Measurements from ENCODE around the gene FOXD3.
A peak's percentile ranks its signal among the peaks of the same experiment; 100 is the strongest.
"Not testable (repeated sequence)": the region's sequence is repeated elsewhere in the genome, so short reads cannot be mapped to it uniquely, and the experiment has no call there.

The FOXD3 gene

GRCh38 chr1:63321066-63321784, 1.1 kb upstream of the FOXD3 start:
- no peak for DNase-seq (ENCODE audit: low read depth)

DNA sequence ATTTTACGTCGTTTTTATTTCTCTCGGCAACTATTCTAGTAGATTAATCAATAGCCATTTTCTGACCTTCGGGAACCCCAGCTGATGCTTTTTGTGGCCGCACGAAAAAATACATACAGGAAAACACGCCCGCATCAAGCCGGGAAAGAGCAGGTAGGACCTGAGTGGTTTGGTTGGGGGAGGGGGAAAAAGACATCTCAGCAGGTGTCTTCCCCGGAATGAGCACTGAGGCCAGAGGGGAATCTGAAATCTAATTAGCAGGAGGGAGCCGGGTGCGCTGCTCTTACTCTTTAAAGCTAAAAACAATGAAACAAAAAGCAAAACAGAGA, 618 bp upstream of the FOXD3 start:
- no peak for DNase-seq (ENCODE audit: low read depth)

DNA sequence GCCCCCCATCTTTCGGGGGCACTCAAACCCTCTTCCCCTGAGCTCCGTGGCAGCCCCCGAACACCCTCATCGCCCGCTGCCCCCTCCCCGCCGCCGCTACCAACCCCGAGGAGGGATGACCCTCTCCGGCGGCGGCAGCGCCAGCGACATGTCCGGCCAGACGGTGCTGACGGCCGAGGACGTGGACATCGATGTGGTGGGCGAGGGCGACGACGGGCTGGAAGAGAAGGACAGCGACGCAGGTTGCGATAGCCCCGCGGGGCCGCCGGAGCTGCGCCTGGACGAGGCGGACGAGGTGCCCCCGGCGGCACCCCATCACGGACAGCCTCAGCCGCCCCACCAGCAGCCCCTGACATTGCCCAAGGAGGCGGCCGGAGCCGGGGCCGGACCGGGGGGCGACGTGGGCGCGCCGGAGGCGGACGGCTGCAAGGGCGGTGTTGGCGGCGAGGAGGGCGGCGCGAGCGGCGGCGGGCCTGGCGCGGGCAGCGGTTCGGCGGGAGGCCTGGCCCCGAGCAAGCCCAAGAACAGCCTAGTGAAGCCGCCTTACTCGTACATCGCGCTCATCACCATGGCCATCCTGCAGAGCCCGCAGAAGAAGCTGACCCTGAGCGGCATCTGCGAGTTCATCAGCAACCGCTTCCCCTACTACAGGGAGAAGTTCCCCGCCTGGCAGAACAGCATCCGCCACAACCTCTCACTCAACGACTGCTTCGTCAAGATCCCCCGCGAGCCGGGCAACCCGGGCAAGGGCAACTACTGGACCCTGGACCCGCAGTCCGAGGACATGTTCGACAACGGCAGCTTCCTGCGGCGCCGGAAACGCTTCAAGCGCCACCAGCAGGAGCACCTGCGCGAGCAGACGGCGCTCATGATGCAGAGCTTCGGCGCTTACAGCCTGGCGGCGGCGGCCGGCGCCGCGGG, 837 bp downstream of the FOXD3 start:
- DNase-seq (ENCODE audit: low read depth), result peak; percentile 33

DNA sequence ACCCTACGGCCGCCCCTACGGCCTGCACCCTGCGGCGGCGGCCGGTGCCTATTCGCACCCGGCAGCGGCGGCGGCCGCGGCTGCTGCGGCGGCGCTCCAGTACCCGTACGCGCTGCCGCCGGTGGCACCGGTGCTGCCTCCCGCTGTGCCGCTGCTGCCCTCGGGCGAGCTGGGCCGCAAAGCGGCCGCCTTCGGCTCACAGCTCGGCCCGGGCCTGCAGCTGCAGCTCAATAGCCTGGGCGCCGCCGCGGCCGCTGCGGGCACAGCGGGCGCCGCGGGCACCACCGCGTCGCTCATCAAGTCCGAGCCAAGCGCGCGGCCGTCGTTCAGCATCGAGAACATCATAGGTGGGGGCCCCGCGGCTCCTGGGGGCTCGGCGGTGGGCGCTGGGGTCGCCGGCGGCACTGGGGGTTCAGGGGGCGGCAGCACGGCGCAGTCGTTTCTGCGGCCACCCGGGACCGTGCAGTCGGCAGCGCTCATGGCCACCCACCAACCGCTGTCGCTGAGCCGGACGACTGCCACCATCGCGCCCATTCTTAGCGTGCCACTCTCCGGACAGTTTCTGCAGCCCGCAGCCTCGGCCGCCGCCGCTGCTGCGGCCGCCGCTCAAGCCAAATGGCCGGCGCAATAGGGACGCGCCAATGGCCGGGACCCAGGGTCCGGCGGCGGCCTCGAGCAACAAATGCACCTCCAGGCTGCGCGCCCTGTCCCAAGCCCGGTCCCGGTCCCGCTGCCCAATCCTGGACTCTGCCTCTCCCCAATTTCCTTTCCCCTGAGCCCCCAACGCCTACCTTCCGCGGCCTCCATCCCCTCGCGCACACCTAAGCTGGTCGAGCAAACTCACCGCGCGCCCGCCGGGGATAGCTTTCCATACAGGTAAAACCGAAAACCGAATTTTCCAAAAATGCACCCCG, 1.8 kb downstream of the FOXD3 start:
- DNase-seq (ENCODE audit: low read depth), result no peak

DNA sequence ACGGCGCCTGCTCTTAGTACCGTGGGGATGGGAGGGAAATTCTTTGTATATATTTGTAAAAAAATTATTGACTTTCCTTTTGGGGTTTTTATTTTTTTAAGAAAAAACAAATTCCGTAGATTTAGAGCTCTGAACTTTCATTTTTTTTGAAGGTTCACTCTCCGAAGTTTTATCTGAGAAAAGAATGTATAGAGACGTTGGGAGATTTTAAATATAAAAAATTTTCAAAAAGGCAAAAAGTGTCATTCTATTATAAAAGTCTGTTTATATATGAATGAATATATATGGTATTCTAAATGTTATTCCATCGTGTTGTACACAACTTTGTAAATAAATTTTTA, 2.4 kb downstream of the FOXD3 start:
- DNase-seq (ENCODE audit: low read depth), result no peak

- DNase-seq (ENCODE audit: low read depth), result no peak
Measured at GRCh38 chr1:63325279-63325985, 3.1 kb downstream of the FOXD3 start.

DNA sequence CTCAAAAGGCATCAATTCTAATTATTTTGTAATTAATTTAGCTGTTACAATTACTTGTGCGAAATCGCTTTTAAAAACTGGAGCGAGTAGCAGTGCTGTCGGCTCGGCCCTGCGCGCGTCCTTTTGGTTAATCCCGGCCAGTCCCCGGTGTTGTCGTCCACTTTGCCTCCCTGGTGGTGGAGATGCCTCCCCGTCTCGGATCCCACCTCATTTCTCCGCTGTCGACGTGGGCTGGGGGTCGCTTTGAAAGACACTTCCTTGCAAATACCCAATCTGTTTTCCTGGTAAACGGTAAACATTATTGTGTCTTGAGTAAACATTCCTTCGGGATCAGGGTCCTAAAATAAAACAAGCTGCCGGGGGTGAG, 3.7 kb downstream of the FOXD3 start:
- no peak for DNase-seq (ENCODE audit: low read depth)

DNA sequence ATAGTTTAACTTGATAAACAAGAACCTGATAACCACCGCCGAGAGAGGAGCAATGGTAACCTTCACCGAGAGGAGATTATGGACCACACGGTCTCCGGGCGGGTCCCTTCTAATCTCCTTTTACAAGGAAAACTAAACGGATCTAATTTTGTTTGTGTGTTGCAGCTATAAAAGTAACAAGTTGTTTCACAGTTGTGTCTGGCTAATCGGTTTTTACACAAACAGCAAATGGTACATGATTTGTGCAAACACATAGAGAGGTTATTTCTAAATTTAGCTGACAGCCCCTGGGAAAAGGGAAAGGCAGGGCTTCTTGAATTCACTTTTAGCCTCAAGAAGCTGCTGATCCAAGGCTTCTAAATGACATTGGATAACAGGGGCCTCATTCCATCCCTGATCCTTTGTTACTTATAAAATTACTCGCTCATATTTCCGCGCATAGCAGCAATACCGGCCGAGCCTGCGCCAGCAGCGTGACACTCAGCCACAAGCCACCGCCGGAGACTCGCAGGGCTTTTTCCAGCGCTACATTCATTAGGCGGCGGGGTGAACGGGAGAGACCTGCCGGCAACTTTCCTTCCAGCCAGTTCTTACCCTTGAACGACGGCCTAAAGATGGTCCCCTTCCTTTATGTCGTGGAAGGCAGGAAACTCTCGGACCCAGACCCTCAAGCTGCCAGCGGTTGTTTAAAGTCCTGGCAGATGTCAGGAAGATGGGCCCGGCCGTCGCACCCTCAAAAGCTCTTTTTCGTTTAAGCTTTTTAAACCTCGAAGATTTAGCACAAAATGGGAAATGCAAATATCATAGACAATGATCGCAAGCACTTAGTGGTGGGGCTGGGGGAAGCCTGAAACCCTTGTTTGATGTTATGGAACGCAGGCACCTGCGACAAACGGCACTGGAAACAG, 4.4 kb downstream of the FOXD3 start:
- DNase-seq (ENCODE audit: low read depth), result peak; percentile 22

DNA sequence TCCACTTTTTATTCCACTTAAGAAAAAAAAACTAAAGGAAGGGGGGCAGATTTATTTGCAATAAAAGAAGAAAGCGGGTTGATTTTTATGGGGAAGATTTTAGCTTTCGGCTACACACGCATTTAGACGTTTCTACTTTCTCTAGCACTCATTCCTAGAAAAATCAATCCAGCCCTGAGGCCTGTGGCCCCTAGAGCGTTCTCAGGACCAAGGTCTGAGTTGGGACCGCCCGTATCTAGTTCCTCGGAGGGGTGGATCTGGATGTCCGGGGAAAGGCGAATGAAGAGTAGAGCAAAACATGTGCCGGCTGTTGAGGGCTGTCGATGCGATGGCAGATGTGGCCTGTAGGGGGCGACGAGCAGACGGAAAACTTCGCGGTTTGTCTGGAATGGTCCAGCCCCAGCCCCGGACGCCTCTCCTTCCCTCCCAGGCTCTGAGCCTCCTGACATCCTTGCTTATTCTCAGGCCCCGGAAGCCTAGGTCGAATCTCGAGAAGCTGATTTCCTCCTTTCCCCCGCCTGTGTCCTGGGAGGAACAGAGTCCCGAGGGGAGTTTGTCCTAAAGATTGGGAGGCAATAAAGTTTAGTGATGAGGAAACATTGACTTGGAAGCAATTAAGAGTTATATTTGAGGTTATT, 5.2 kb downstream of the FOXD3 start:
- DNase-seq (ENCODE audit: low read depth), result peak; percentile 56

DNA sequence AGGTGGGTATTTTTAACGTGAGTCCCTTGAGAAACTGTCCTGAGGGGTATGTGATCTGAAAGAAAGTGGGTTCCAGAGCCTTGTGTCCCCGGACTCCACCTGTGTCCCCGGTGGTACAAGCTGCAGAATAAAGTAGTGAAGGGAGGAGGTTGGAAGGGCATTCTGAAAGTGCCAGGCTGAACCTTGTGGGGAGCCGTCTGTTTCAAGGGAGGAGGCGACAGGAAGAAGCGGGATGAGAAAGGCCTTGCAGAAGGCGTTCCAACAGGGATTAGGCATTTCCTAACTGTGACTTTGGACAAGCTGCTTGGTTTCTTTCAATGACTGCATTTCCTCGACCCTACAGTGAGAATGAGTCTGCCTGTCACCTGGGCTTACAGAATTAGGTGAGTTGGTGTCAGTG, 5.8 kb downstream of the FOXD3 start:
- DNase-seq (ENCODE audit: low read depth), result no peak

DNA sequence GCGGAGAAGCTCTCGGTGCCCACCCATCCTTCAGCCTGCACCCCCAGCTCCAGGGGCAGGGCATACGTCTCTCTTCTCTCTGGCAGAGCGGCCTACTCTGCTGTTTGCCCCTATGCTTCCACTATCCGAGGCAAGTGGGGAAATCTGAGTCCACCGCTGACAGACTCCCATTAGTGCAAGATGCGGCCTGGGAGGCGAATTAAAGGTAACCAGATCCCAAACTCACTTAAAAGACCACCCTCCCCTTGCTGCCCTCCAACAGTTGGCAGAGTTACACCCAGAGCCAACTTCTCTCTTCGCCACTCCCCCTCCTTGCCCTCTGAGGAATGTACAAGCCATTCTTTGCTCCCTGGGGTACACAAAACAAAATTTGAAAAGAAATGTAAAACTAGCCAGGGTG, 6.4 kb downstream of the FOXD3 start:
- DNase-seq (ENCODE audit: low read depth), result no peak

- peak; percentile 8 for DNase-seq (ENCODE audit: low read depth)
Measured at GRCh38 chr1:63329621-63330330, 7.4 kb downstream of the FOXD3 start.

DNA sequence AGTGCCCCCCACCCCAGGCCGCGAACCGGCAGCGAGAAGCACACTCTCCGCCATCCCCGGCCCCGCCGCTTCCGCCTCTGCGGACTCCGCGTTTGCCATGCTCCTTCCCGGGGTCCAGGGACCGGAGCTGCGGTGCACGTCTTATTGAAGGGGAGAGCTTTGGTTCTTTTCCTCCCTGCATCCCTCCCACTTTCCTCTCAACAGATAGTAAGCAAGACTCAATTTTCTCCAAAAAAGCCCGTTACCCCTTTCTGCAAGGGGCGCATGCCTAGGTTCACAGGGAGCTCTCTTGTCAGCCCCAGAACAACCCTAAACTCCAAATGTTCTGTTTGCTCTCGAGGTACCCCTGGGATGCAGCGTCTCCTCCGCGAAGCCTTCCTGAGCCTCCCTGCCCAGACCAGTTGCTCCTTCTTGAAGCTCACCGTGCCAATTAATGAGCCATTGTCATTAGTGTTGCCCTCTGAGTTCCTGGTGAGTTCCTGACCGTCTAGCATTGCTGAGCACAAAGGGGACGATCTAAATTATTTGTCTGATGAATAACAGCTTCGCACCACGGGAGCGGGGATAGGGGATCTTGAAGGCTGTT, 8.1 kb downstream of the FOXD3 start:
- DNase-seq (ENCODE audit: low read depth), result no peak

DNA sequence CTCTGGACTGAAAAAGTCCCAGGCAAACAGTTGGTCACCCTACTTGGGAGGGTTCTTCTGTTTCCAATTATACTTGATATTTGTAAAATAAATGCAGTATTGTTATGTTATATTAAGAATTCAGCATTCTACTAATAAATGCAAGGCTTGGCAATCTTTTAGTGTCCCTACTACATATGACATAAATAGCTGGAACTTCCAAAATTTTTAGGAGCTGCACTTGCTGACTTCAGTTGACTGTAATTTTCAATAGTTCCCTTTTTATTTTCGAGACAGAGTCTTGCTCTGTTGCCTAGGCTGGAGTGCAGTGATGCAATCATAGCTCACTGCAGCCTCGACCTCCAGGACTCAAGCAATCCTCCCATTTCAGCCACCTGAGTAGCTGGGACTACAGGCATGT, 20.0 kb downstream of the FOXD3 start:
- no peak for DNase-seq (ENCODE audit: low read depth)

DNA sequence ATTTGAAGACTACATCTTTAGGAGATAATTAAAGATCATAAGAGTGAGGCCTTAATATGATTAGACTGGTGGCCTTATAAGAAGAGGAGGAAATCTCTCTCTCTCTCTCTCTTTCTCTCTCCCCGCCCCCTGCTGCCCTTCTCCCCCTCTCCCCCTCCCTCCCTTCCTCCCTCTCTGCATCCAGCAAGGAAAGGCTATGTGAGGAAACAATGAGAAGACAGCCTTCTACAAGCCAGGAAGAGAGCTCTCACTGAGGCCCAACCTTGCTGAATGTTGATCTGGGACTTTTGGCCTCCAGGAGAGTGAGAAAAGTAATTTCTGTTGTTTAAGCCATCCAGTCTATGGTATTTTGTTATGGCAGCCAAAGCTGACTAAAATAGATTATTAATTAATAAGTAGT, 21.6 kb downstream of the FOXD3 start:
- DNase-seq (ENCODE audit: low read depth), result no peak

- DNase-seq (ENCODE audit: low read depth), result no peak
Measured at GRCh38 chr1:63350320-63350719, 28.0 kb downstream of the FOXD3 start.

DNA sequence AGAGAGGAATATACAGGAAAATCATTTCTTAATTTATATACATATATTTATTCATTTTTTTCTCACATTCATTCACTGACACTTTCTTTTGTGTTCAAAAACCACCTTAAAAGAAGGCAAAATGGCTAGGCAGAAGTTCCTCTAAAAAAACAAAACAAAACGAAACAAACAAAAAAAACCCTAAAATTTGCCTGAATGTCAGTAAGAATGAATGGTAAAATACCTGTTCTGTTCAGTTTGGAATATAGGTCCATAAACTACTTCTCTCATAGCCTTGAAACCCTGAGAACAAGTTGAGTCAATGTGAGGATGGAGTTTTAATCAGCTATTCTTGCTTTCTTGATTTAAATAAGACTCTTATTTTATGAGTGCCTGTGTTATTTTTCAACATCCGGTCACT, 30.4 kb downstream of the FOXD3 start:
- no peak for DNase-seq (ENCODE audit: low read depth)

DNA sequence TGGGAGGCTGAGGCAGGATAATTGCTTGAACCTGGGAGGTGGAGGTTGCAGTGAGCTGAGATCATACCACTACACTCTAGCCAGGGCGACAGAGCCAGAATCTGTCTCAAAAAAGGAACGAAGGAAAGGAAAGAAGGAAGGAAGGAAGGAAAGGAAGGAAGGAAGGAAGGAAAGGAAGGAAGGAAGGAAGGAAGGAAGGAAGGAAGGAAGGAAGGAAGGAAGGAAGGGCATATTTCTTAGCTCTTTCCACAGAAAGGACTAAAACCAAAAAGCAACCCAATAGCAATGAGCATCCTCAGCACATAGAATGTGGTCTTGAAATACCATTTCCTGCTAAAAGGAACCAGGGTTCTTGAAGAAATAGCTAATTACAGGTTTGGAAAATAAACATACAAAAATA, 33.9 kb downstream of the FOXD3 start:
- not testable (repeated sequence) for DNase-seq (ENCODE audit: low read depth)

GRCh38 chr1:63359561-63359960, 37.2 kb downstream of the FOXD3 start:
- DNase-seq (ENCODE audit: low read depth), result no peak
